Esophagus muscularis mucosa (tissue), 4 donors: ENCODE measurements around the gene LRRC41.
"Not testable (repeated sequence)": the region's sequence is repeated elsewhere in the genome, so short reads cannot be mapped to it uniquely, and the experiment has no call there.

ENCODE experiments used
- CTCF ChIP-seq, 3 experiments: fragments of 200-600 bp in 2 of 3; fragments of 450-650 bp in 1 of 3; sonication (generic) in 2 of 3; IDR thresholded peaks; one replicate each; pipeline ENCODE4 v1.5.1; 2017 to 2019; ENCODE audit warnings: antibody characterized with exemption in 3 of 3, mild to moderate bottlenecking in 2 of 3, moderate library complexity in 1 of 3
- EP300 ChIP-seq: sonication (generic); formaldehyde crosslinking; IDR thresholded peaks from one replicate; pipeline ENCODE4 v1.6.1; 2017; ENCODE audit warnings: antibody characterized with exemption
- POLR2A ChIP-seq: fragments of 450-650 bp; IDR thresholded peaks from one replicate; pipeline ENCODE4 v1.6.1; 2017; ENCODE audit warnings: antibody characterized with exemption, moderate library complexity, mild to moderate bottlenecking, low read depth
- POLR2AphosphoS5 ChIP-seq, 2 donors: sonication (generic); formaldehyde crosslinking; IDR thresholded peaks; one replicate each; pipeline ENCODE4 v1.6.1; 2017; ENCODE audit warnings: antibody characterized with exemption in 2 of 2

GRCh38 chr1:46243831-46244230 is 59.6 kb downstream of the LRRC41 start:
- TF ChIP-seq CTCF (IDR thresholded peaks at IDR 0.05); POLR2AphosphoS5 (IDR thresholded peaks at IDR 0.05); EP300; POLR2A: not testable (repeated sequence)
